ENCODE results near the gene PSMC4.

The PSMC4 gene

DNA sequence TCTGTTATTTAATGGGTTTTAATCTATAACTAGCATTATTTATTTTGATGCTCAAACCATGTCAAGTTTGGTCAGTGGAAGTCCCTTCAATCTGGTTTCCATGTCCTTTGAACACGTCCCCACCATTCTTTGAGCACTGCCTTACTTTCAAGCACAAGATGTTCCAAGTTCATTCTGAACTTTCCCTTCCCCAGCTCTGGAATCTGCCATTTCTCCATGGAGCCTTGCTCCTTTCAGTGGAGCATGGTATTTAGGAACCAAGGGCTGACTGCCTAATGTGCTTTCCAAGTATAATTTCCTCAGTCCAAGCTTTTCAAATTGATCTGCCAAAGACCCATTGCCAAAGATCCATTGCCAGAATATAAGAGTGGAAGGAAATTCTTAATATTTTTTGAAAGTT is 24.8 kb downstream of the PSMC4 start:
- DNase-seq: no peak

DNA sequence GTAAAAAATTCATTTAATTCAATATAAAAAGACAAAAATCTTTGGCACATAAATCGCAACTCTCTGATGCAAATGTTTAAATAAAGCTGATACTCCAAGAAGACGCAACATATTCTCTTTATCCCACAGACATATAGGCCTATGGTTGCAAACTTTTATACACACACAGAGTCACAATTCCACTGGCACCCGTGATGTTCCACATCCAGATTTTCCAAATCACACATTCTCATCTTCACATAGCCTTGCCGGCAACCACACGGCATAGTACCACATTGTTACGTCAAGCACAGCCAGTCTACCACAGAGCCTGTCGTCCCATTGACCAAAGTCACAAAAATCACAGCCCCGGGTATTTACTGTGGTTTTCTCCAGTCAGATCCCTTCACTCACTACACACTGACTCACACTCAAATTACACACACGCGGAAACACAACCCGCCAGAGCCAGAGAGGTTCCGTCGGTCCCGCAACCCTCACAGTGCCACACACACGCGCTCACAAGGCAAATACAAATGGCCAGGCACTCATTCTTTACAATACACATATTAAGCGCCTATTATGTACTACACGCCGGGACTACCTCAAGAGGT is 25.3 kb downstream of the PSMC4 start:
- DNase-seq: peak in 1 of 2 experiments; percentile 60

DNA sequence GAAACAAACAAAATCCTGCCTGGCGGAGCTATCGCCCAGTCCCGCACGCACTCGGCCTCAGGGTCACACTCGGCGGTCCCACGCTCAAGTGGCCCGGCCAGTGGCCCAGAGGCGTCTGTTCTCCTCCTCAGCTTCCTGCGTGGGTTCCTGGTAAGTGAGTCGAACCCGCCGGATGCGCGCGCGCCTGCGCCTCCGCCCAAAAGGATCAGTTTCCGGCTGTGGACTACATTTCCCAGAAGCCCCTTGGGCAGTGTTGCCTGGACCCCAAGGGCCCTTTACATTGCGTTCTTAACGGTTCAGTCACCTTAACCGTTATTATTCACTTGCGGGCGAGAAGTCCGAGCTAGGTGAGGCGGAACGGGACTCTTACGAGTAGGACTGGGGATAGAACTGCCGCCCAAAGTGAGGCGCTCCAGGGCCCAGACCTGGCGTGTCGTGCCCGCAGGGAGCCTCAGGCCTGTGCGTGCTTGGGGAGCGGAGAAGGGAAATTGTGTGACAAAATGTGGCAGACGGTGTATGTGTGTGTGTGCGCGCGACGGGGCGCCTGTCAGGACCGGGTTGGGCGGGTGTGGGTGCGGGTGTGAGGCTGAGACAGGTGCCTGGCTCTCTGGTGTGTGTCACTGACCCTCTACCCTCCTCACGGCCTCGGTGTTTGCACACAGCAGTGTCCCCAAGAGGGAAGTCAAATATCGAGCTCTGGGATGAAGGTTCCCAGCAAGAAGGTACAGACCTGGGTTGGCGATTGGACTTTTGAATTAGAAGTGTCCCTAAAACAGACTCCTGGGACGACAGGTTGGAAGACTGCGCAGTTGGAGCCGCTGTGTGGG is 26.1 kb downstream of the PSMC4 start, which contains the start of gene ZNF546:
Gene ZNF546 (plus strand): TSS at position 250 of the 827 bp plus-strand sequence. CDS start 1,267 bp downstream, outside the sequence.
- DNase-seq: peak; percentile 91 to 94

DNA sequence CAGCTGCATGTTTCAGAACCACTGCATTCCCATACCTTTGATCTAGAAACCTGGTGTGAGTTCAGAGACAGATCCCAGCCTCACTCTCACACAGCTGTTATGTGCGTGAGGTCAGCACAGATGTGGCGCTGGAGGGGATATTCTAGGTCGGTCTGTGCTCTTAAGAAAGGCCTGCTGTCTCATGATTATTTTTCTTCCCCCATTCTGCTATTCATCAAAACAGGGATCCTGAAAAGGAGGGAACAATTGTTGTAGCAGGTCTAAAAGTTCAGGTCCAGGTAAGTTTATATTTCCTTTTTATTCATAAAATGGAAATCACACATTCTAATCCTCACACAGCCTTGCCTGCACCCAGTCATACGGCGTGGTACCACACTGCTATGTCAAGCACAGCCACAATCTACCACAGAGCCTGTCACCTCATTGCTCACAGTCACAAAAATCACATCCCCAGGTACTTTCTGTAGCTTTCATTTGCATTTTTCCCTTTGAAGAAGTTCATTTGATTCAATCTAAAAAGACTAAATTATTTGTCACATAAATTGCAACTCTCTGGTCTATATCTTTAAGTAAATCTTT is 26.8 kb downstream of the PSMC4 start:
- peak; percentile 31 to 41 for DNase-seq

DNA sequence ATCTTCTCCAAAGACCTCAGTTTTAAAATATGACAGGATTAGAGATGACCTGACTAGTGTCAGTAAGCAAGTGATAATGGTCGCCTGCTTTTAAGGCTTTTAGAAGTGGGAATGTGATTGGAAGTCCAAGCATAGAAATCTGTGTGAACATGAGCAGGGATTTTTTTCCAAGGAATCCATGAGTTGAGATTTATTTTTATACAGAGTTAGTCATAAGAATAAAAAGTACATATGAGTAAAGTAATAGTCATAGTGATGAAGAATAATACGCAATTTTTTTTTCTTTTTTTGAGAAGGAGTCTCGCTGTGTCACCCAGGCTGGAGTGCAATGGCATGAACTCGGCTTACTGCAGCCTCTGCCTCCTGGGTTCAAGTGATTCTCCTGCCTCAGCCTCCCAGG is 27.5 kb downstream of the PSMC4 start:
- DNase-seq: no peak

DNA sequence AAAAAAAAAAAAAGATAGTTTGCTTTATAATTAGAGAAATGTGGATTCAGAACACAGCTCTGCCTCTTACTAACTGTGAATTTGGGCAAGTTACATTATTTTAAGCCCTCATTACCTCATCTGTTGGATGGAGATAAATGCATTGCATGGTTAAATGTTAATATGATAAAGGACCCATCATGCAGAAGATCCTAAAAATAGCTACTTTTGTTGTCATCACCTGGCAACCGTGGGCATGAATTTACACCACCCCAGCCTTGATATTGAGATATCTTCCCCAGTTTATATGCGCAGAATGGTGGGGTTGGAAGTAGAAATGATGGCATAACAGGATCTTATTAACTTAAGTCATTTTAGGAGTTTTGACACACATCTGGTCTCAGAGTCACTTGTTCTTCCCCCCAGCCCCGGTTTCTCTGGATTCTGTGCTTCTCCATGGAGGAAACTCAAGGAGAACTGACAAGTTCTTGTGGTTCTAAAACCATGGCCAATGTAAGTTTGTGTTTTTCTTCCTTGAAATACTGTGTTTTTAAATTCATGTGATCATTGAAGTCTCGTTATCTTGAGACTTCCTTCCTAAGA is 34.8 kb downstream of the PSMC4 start:
- DNase-seq: no peak

DNA sequence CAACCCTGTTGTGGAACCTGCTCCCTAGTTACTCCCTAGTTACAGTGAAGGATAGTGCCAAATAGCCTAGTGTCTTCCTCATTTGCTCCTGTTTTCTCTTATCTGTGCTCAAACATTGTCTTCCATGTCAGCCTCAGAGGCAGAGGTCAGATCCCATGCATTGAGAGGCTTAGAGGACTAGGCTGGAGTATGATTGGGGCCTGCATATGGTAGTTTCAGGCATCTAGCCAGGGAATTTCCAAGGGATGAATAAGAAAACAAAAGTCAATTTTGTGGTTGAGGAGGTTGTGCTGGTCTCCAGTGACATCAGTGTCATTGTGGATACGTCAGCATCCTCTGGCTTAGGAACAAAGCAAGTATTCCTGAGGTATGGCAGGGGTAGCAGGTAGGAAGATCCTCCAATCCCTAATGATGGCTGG is 35.3 kb downstream of the PSMC4 start:
- no peak for DNase-seq

DNA sequence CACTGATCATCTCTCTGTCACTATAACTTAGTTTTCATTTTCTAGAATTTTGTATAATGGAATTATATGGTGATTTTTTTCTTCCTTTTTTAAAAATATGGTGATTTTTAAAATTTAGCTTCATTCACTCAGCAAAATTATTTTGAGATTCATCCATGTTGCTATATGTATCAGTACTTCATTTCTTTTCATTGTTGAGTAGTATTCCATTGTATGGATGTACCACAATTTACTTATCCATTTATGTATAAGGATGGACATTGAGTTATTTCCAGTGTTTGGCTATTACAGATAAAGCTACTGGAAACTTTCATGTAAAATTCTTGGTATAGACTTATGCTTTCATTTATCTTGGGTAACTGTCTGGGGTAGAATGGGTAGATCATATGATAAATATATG is 38.7 kb downstream of the PSMC4 start:
- no peak for DNase-seq

DNA sequence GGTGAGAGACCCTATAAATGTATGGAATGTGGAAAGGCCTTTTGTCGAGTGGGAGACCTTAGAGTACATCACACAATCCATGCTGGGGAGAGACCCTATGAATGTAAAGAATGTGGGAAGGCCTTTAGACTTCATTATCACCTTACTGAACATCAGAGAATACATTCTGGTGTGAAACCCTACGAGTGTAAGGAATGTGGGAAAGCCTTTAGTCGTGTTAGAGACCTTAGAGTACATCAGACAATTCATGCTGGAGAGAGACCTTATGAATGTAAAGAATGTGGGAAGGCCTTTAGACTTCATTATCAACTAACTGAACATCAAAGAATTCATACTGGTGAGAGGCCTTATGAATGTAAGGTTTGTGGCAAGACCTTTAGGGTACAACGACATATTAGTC is 43.0 kb downstream of the PSMC4 start:
- DNase-seq: no peak

DNA sequence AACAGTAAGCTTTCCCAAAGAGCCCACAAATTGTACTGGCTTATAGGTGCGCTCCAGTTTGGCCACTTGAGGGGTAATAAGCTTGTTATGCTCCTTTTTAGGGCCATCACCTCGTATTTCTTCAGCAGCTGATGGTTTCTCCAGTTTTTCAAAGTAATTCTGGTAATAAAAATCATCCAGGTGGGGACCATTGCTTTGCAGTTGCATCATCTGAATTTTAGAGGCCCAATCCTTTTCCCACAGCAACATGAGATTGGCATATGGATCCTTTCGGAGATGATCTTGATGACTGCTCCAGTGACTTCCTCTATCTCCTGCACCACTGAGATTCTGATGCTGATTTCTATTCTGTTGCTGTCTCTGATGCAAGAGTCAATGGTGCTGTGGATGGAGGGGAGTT is 53.0 kb downstream of the PSMC4 start:
- no peak for DNase-seq

DNA sequence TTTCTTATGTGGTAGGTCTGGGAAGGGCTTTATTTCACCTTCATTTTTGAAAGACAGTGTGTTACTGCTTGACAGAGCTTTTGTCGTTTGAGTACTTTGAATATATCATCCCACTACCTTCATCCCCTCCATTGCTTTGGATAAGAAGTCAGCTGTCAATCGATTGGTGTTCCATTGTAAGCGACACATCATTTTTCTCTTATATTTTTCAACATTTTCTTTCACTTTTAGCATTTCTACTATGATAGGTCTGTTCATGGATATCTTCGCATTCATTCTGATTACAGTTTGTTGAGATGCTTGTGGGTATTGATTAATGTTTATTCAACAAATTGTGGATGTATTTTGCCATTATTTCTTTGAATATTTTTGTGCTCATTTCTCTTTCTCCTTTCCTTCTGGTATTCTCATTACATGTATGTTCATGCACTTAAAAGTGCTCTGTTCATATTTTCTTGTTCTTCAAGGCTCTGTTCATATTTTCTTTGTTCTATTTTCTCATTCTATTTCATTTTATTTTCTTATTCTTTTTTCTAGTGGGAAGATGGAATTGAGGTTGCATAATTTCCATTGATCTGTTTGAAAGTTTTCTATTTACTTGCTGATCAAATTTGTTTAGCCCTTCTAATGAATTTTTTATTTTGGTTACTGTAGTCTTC is 55.1 kb downstream of the PSMC4 start:
- DNase-seq: no peak

DNA sequence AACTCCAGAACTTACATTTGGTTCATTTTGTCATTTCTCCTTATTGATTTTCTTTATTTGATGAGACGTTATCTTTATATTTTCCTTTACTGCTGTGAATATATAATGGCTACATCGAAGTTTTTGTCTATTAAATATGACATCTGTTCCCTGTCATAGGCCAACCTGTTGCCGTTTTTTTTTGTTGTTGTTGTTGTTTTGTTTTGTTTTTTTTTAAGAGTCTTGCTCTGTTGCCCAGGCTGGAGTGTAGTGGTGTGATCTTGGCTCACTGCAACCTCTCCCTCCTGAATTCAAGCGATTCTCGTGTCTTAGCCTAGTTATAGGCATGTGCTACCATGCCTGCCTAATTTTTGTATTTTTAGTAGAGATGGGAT is 55.6 kb downstream of the PSMC4 start:
- no peak for DNase-seq

All from activated CD4-positive, alpha-beta T cell treated with anti-CD3 and anti-CD28 coated beads, Interleukin-2, amount 50 U/mL, for 48 hours (primary cell).